HUES6 (cell line): ENCODE data around the gene BCL2L14.

ENCODE experiments used
- H3K27ac ChIP-seq: 2 replicates; pipeline ENCODE4 v1.7.0; 2013; ENCODE audit warnings: low read depth, mild to moderate bottlenecking, low read length, inconsistent platforms
- H3K27me3 ChIP-seq: 2 replicates; pipeline ENCODE4 v1.6.1; 2013; ENCODE audit warnings: low read length; ENCODE audit not compliant: control insufficient read depth, insufficient read depth
- H3K36me3 ChIP-seq: 2 replicates; pipeline ENCODE4 v1.6.1; 2013; ENCODE audit warnings: low read length; ENCODE audit not compliant: control insufficient read depth, insufficient read depth
- H3K4me1 ChIP-seq: 2 replicates; pipeline ENCODE4 v1.6.1; 2013; ENCODE audit warnings: low read length; ENCODE audit not compliant: control insufficient read depth, insufficient read depth
- H3K4me3 ChIP-seq: 2 replicates; pipeline ENCODE4 v1.5.1; 2013; ENCODE audit warnings: low read depth, low read length
- H3K9ac ChIP-seq: one replicate; pipeline ENCODE4 v1.6.1; 2013; ENCODE audit warnings: mild to moderate bottlenecking, low read length
- H3K9me3 ChIP-seq: 2 replicates; pipeline ENCODE4 v1.6.1; 2013; ENCODE audit warnings: low read depth, low read length; ENCODE audit not compliant: control insufficient read depth, insufficient read depth

BCL2L14 gene

DNA sequence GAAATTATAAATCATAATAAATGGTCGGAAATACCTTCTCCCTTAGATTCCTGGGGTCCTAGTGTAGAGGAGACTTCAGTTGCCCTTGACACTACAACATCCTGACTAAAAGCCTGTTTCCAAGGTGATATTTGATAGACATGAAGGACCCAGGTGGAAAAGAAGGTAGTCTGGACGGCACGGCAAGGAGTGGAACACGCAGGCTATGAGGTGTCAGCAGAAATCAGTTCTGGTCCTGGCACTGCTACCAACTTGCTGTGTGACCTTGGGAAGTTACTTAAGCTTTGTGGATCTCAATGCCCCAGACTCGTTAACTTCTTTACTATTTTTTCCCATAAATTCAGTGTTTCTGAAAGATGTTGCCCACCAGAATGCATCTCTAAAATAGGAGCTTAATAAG lies 36.9 kb upstream of the BCL2L14 start:
- Histone ChIP-seq H3K27me3 (no peaks in the 10 kb centered on the region), H3K9ac (no peak overlapping the region), H3K4me1 (peaks cover 5% of the 10 kb centered on the region), H3K4me3 (no peak overlapping the region), H3K36me3 (no peaks in the 10 kb centered on the region), H3K9me3 (peaks cover 5% of the 10 kb centered on the region; the same call in 1 of the 2 replicates), H3K27ac (no peak overlapping the region)

DNA sequence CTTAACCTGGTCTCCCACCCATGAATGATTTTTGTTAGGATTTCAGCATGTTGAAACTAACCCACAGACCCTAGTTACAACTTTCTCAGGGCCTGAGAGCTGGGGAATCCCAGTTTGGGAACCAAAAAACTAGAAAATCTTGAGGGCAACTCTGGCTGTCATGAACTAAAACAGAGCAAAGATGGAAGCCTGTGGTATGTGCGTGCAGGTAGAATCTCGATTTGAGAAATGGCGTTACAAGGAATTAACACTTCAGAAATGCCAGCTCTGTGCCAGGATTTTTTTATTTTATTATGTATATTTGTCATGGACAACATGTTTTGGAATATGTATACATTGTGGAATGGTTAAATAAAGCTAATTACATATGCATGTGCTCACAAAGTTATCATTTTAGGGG lies 36.4 kb upstream of the BCL2L14 start:
- H3K9ac ChIP-seq = no peak overlapping the region
- H3K27ac ChIP-seq = no peak overlapping the region
- H3K4me1 ChIP-seq = peaks cover 5% of the 10 kb centered on the region
- H3K9me3 ChIP-seq = peaks cover 5% of the 10 kb centered on the region; the same call in 1 of the 2 replicates
- no peaks in the 10 kb centered on the region for H3K27me3 ChIP-seq
- H3K4me3 ChIP-seq = no peak overlapping the region
- H3K36me3 ChIP-seq = no peaks in the 10 kb centered on the region

DNA sequence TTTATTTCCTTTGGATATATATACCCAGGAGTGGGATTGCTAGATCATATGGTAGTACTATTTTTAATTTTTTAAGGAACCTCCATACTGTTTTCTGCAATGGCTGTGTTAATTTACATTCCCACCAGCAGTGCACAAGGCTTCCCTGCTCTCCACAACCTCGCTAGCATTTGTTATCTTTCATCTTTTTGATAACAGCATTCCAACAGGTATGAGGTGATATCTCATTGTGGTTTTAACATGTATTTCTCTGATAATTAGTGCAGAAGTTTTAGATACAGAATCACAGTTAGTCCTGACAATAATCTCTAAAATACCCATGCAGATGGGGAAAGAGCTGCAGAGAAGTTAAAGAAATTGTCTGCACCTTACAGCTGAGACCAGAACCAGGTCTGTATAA lies 35.5 kb upstream of the BCL2L14 start:
- peaks cover 10% of the 10 kb centered on the region for H3K4me1 ChIP-seq
- no peak overlapping the region for H3K27ac ChIP-seq
- H3K9ac ChIP-seq = no peak overlapping the region
- H3K9me3 ChIP-seq = peaks cover 5% of the 10 kb centered on the region; the same call in 1 of the 2 replicates
- no peaks in the 10 kb centered on the region for H3K27me3 ChIP-seq
- H3K36me3 ChIP-seq = no peaks in the 10 kb centered on the region
- no peak overlapping the region for H3K4me3 ChIP-seq

DNA sequence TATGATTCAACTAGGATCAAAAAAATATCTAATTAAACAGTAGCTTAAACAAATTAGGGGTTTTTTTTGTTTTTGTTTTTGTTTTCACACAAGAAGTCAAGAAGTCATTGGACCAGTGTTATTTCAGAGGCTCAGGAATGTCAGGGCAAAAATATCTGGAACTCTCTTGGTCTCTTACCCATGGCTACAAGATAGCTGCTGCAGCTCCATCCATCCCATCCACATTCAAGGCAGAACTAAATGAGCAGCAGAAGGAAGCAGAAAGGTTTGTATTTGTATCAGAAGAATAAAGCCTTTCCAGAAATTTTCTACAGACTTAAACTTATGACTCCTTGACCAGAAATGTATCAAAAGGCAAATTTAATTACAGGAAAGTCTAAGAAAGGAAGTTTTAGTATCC lies 33.8 kb upstream of the BCL2L14 start:
- H3K27me3 ChIP-seq = no peaks in the 10 kb centered on the region
- peaks cover 10% of the 10 kb centered on the region for H3K4me1 ChIP-seq
- no peak overlapping the region for H3K27ac ChIP-seq
- H3K9me3 ChIP-seq = peaks cover 5% of the 10 kb centered on the region; the same call in 1 of the 2 replicates
- no peak overlapping the region for H3K9ac ChIP-seq
- H3K36me3 ChIP-seq = no peaks in the 10 kb centered on the region
- no peak overlapping the region for H3K4me3 ChIP-seq

DNA sequence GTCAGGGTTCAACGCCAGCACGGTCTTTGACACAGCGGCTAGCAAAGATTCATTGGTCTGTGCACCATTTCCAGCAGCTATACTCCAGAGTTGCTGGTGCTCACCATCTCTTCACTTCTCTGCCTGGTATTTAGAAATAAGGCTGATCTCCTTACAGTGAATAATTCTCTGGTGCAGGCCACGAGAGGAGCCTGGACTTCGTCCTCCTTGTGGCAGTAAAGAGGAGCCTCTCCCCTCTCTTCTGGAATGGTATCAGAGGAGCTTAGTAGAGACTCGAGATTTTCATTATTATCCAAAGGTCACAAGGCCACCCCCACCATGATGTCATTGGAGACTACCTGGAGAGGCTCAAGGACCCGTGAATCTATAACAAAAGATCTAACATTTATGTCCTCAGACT lies 30.8 kb upstream of the BCL2L14 start:
- Histone ChIP-seq H3K4me3 (no peak overlapping the region), H3K27ac (no peak overlapping the region), H3K9me3 (peaks cover 5% of the 10 kb centered on the region; the same call in 1 of the 2 replicates), H3K36me3 (no peaks in the 10 kb centered on the region), H3K9ac (no peak overlapping the region), H3K27me3 (no peaks in the 10 kb centered on the region), H3K4me1 (peaks cover 5% of the 10 kb centered on the region; the same call in 1 of the 2 replicates)

DNA sequence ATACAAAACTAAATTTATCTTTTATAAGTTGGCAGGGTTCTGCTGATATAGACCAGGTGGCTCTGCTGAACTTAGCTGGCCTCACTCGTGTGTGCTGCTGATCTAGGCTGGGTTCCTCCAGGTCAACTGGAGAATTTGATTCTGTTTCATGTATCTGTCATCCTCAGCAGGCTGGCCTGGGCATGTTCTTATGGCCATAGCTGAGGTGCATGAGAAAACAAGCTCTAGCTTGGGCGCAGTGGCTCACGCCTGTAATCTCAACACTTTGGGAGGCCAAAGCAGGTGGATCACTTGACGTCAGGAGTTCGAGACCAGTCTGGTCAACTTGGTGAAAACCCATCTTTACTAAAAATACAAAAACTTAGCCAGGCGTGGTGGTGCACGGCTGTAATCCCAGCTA lies 24.3 kb upstream of the BCL2L14 start:
- no peaks in the 10 kb centered on the region for H3K36me3 ChIP-seq

DNA sequence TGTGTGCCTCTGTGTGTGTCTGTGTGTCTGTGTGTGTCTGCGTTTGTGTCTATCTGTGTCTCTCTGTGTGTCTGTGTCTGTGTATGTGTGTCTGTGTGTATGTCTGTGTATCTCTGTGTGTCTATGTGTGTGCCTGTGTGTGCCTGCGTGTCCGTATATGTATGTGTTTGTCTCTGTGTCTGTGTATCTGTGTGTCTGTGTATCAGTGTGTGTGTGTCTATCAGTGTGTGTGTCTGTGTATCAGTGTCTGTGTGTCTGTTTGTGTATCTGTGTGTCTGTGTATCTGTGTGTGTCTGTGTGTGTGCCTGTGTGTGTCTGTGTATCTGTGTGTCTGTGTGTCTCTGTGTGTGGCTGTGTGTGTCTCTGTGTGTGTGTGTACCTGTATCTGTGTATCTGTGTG lies 23.1 kb upstream of the BCL2L14 start:
- Histone ChIP-seq H3K36me3 (no peaks in the 10 kb centered on the region), H3K4me3 (no peak overlapping the region), H3K27ac (no peak overlapping the region), H3K9ac (no peak overlapping the region), H3K4me1 (no peaks in the 10 kb centered on the region), H3K27me3 (no peaks in the 10 kb centered on the region), H3K9me3 (no peaks in the 10 kb centered on the region; the same call in 1 of the 2 replicates)

More for the DNA sequence above, 24.3 kb upstream of the BCL2L14 start:
- Histone ChIP-seq H3K27me3 (no peaks in the 10 kb centered on the region), H3K9ac (no peak overlapping the region), H3K4me3 (no peak overlapping the region), H3K4me1 (no peaks in the 10 kb centered on the region), H3K27ac (no peak overlapping the region), H3K9me3 (no peaks in the 10 kb centered on the region)

DNA sequence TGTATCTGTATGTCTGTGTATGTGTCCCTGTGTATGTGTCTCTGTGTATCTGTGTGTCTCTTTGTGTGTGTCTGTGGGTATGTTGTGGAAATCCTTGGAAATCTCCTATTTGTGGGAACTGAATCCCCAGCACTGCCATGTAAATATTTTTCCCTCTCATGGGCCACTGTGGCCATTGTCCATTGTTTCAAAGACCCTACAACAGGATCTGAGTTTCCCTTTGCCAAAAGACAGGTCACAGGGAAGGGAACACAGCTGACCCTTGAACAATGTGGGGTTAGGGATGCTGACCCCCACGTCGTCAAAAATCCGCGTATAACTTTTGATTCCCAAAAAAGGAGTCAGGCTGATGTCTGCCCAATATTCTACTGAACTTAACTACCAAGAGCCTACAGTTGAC lies 22.5 kb upstream of the BCL2L14 start:
- Histone ChIP-seq H3K36me3 (no peaks in the 10 kb centered on the region), H3K27me3 (no peaks in the 10 kb centered on the region), H3K9me3 (no peaks in the 10 kb centered on the region; the same call in 1 of the 2 replicates), H3K4me3 (no peak overlapping the region), H3K4me1 (no peaks in the 10 kb centered on the region), H3K9ac (no peak overlapping the region), H3K27ac (no peak overlapping the region)

DNA sequence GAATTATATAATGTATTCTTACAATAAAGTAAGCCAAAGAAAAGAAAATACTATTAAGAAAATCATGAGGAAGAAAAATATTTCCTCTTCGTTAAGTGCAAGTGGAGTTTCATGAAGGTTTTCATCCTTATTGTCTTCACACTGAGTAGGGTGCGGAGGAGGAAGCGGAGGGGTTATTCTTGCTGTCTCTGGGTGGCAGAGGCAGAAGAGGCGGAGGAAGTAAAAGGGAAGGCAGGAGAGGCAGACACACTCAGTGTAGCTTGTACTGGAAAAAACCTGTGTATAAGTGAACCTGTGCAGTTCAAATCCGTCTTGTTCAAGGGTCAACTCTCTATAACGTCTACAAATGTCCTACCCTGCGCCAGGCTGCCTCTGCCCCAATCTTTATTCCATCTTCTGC lies 22.0 kb upstream of the BCL2L14 start:
- Histone ChIP-seq H3K27ac (no peak overlapping the region), H3K9ac (no peak overlapping the region), H3K36me3 (no peaks in the 10 kb centered on the region), H3K9me3 (no peaks in the 10 kb centered on the region; the same call in 1 of the 2 replicates), H3K4me1 (no peaks in the 10 kb centered on the region), H3K27me3 (no peaks in the 10 kb centered on the region), H3K4me3 (no peak overlapping the region)

DNA sequence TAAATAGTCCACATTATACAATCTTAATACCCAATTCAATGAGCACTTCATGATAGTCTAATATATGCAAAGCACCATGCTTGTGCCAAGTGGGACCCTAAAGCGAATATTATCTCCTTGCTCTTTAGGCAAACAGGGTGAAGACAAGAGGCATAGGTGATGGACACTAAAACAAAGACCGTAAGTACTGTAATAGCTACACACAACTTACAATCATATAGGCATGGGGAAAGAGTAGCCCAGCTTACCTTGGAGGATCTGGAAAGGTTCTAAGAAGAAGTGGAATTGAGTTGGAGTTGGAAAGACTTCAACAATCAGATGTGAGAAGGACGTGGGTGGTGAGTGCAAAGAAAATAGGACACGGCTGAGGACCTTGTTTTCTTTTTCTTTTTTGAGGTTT lies 19.1 kb upstream of the BCL2L14 start:
- Histone ChIP-seq H3K4me3 (no peak overlapping the region), H3K27ac (no peak overlapping the region), H3K27me3 (no peaks in the 10 kb centered on the region), H3K36me3 (no peaks in the 10 kb centered on the region), H3K4me1 (peaks cover under 1% of the 10 kb centered on the region; the same call in 1 of the 2 replicates), H3K9ac (no peak overlapping the region), H3K9me3 (no peaks in the 10 kb centered on the region; the same call in 1 of the 2 replicates)

DNA sequence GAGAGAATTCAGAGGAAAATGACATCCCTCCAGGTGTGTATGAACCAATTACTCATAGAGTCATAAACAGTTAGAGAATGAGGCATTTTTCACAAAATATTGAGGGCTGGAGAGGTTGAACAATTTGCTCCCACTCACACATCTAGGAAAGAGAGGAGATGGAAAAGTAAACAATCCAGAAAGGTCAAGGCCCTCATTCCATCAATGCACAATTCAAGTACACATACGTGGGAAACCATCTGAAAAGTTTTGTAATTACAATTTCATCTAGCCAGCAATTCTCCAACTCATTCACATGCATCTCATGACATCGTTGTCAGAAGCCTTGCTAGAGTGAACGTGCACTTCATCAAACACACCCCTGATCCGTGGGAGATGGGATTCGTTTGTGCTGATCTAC lies 15.7 kb upstream of the BCL2L14 start:
- Histone ChIP-seq H3K27ac (no peak overlapping the region), H3K27me3 (no peaks in the 10 kb centered on the region), H3K36me3 (no peaks in the 10 kb centered on the region), H3K4me3 (no peak overlapping the region), H3K9ac (no peak overlapping the region), H3K9me3 (no peaks in the 10 kb centered on the region; the same call in 1 of the 2 replicates), H3K4me1 (peaks cover 6% of the 10 kb centered on the region)

DNA sequence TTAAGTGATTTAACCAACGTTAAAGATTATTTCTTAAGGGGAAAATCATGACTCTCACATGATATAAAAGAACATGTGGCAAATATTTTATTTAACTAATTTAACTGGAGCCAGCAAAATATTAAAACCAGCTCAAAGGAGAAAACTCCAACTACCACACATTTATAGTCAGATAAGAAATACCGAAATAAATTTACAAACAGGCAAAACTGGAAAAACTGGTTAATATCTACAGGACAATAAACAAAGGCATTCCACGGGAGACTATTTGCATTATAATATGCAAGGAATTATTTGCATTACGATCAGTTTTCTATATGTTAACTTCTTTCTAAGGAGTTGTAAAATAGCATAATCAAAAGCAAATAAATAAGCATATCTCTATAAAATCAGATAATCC lies 13.8 kb upstream of the BCL2L14 start:
- Histone ChIP-seq H3K36me3 (no peaks in the 10 kb centered on the region), H3K27me3 (no peaks in the 10 kb centered on the region), H3K27ac (peak overlapping the region; percentile 51), H3K4me3 (no peak overlapping the region), H3K9me3 (no peaks in the 10 kb centered on the region; the same call in 1 of the 2 replicates), H3K9ac (no peak overlapping the region), H3K4me1 (peaks cover 6% of the 10 kb centered on the region)
